SK-N-SH treated with all-trans-retinoic acid at 6 μM for 48 hours (cell line): ENCODE data around the gene MAST4.
"Not testable (repeated sequence)": the region's sequence is repeated elsewhere in the genome, so short reads cannot be mapped to it uniquely, and the experiment has no call there.

Experiments used
- CSRNP3 ChIP-seq: fragments of 250-450 bp; sonication (Bioruptor Pico); IDR thresholded peaks from 2 replicates; pipeline ENCODE4 v1.5.1; 2021; ENCODE audit warnings: mild to moderate bottlenecking, moderate library complexity
- ISL1 ChIP-seq: fragments of 250-450 bp; sonication (Bioruptor Pico); IDR thresholded peaks from 2 replicates; pipeline ENCODE4 v2.1.2; 2022; ENCODE audit warnings: mild to moderate bottlenecking, moderate library complexity
- RARB ChIP-seq: fragments of 250-450 bp; sonication (Bioruptor Pico); IDR thresholded peaks from 2 replicates; pipeline ENCODE4 v1.8.0; 2021; ENCODE audit warnings: mild to moderate bottlenecking, moderate library complexity
- TF ChIP-seq, protein P1 (sequence below): fragments of 250-450 bp; sonication (Bioruptor Pico); IDR thresholded peaks from 2 replicates; pipeline ENCODE4 v1.5.0; 2020; ENCODE audit warnings: mild to moderate bottlenecking, moderate library complexity

- TF ChIP-seq, protein P1, sequence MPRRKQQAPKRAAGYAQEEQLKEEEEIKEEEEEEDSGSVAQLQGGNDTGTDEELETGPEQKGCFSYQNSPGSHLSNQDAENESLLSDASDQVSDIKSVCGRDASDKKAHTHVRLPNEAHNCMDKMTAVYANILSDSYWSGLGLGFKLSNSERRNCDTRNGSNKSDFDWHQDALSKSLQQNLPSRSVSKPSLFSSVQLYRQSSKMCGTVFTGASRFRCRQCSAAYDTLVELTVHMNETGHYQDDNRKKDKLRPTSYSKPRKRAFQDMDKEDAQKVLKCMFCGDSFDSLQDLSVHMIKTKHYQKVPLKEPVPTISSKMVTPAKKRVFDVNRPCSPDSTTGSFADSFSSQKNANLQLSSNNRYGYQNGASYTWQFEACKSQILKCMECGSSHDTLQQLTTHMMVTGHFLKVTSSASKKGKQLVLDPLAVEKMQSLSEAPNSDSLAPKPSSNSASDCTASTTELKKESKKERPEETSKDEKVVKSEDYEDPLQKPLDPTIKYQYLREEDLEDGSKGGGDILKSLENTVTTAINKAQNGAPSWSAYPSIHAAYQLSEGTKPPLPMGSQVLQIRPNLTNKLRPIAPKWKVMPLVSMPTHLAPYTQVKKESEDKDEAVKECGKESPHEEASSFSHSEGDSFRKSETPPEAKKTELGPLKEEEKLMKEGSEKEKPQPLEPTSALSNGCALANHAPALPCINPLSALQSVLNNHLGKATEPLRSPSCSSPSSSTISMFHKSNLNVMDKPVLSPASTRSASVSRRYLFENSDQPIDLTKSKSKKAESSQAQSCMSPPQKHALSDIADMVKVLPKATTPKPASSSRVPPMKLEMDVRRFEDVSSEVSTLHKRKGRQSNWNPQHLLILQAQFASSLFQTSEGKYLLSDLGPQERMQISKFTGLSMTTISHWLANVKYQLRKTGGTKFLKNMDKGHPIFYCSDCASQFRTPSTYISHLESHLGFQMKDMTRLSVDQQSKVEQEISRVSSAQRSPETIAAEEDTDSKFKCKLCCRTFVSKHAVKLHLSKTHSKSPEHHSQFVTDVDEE (CRISPR knock-in tag), result not testable (repeated sequence)
- not testable (repeated sequence) for TF ChIP-seq ISL1, CSRNP3, RARB (CRISPR knock-in tag)
Observed at GRCh38 chr5:66752668-66753067, 156.5 kb downstream of the MAST4 start.
